22Rv1 (cell line): ENCODE results near the gene NHLH2.

Source experiments
- CTCF ChIP-seq: fragments of 450-650 bp; IDR thresholded peaks from 2 replicates; pipeline ENCODE4 v1.5.1; 2017; ENCODE audit warnings: mild to moderate bottlenecking
- ZFX ChIP-seq: fragments of 450-650 bp; IDR thresholded peaks from 2 replicates; pipeline ENCODE4 v1.6.1; 2017; ENCODE audit warnings: antibody characterized with exemption, borderline replicate concordance

DNA sequence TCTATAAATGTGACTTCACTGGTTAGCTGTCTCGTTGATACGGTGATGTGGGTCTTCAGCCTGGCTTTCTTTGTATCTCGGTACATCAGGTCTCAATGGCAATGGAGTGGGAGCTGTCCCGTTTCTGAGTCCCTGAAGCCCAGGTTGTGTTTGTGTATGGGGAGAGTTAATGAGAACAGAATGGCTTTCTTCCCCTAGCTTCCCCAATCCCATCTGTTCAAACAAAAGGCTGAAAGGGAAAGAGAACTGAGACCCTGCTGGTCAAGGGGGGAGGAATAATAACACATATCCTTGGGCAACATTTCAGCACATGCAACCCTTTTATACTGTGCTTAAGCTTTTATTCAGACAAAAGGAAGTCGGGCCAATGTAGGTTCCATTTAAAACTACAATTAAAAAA lies 44.0 kb downstream of the NHLH2 start:
- no peak for TF ChIP-seq CTCF
- TF ChIP-seq ZFX, result no peak
